OCI-LY7 (cell line): ENCODE measurements around the gene SRSF10. TPM values are rescaled to one million over a fixed set of nuclear protein-coding genes. Genes with fewer than 3 reads are reported as not detected.

Source experiments
- BruUV-seq: library from RNA; stranded (reverse); fragments of 400-500 nt; replicated peaks from 2 replicates; lab custom pipeline; 2021; lab: Mats Ljungman, UMichigan
- CTCF ChIA-PET: fragments of 300-600 bp; sonication (Branson Sonifier 250); formaldehyde crosslinking; loops from one replicate; lab custom pipeline; 2022; ENCODE audit warnings: antibody characterized with exemption; ENCODE audit not compliant: unreplicated experiment; lab: Charles Lee
- POLR2A ChIA-PET: fragments of 300-600 bp; sonication (Branson Sonifier 250); formaldehyde crosslinking; loops from one replicate; lab custom pipeline; 2022; ENCODE audit warnings: antibody characterized with exemption; lab: Charles Lee
- DNase-seq: peaks from one replicate; pipeline ENCODE4 v3.0.0-alpha.2; 2015; ENCODE audit warnings: low spot score
- H2AFZ ChIP-seq: fragments of 200-600 bp; sonication (generic), shearing (Covaris generic); 2 replicates; pipeline ENCODE4 v1.6.1; 2014; ENCODE audit warnings: mild to moderate bottlenecking, antibody characterized with exemption, low read length, moderate library complexity
- H3K27ac ChIP-seq: fragments of 200-600 bp; sonication (generic); 2 replicates; pipeline ENCODE4 v1.5.1; 2014; ENCODE audit warnings: mixed run types, low read depth, mild to moderate bottlenecking, moderate library complexity, low read length, inconsistent platforms; ENCODE audit not compliant: poor library complexity, severe bottlenecking
- H3K36me3 ChIP-seq: fragments of 200-600 bp; sonication (generic); 2 replicates; pipeline ENCODE4 v1.6.1; 2014; ENCODE audit warnings: mild to moderate bottlenecking, antibody characterized with exemption, low read length, moderate library complexity, mixed read lengths; ENCODE audit not compliant: insufficient read depth
- H3K4me1 ChIP-seq: fragments of 200-600 bp; sonication (generic); 2 replicates; pipeline ENCODE4 v1.5.1; 2014; ENCODE audit warnings: mild to moderate bottlenecking, low read length; ENCODE audit not compliant: insufficient read depth, poor library complexity, severe bottlenecking
- H3K4me2 ChIP-seq: fragments of 200-600 bp; sonication (generic); 2 replicates; pipeline ENCODE4 v1.6.1; 2014; ENCODE audit warnings: mild to moderate bottlenecking, low read length
- H3K4me3 ChIP-seq: fragments of 200-600 bp; sonication (generic); 2 replicates; pipeline ENCODE4 v1.5.1; 2014; ENCODE audit warnings: mild to moderate bottlenecking, low read depth, low read length; ENCODE audit not compliant: poor library complexity, severe bottlenecking
- H3K79me2 ChIP-seq: fragments of 200-600 bp; sonication (generic); 2 replicates; pipeline ENCODE4 v1.6.1; 2016; ENCODE audit warnings: low read depth, mild to moderate bottlenecking, low read length, moderate library complexity, mixed read lengths; ENCODE audit not compliant: insufficient read depth
- H3K9me2 ChIP-seq: fragments of 200-600 bp; sonication (generic); 2 replicates; pipeline ENCODE4 v1.6.1; 2016; ENCODE audit warnings: mild to moderate bottlenecking, low read length, mixed read lengths; ENCODE audit not compliant: insufficient read depth
- H3K9me3 ChIP-seq: fragments of 200-600 bp; sonication (generic); 2 replicates; pipeline ENCODE4 v1.6.1; 2014; ENCODE audit warnings: mild to moderate bottlenecking, mixed run types, low read length, mixed read lengths
- H4K20me1 ChIP-seq: fragments of 200-600 bp; sonication (generic); 2 replicates; pipeline ENCODE4 v1.6.1; 2014; ENCODE audit warnings: mild to moderate bottlenecking, antibody characterized with exemption, low read length, moderate library complexity, mixed read lengths; ENCODE audit not compliant: insufficient read depth
- EZH2phosphoT487 ChIP-seq: fragments of 200-600 bp; sonication (generic); IDR thresholded peaks from 2 replicates; pipeline ENCODE4 v1.6.1; 2018; ENCODE audit warnings: low read depth, borderline replicate concordance, mild to moderate bottlenecking, mixed run types, antibody characterized with exemption, low read length, moderate library complexity, mixed read lengths
- intact Hi-C: fragments of 100-400 bp; cut with micrococcal nuclease; formaldehyde crosslinking; loops from one replicate; pipeline ENCODE4 v1.10.0; 2022; ENCODE audit not compliant: unreplicated experiment
- total RNA-seq, 2 experiments: library from RNA; depleted of rRNA in 1 of 2; stranded (reverse); fragments of >200 nt in 1 of 2; shearing (Covaris generic) in 1 of 2; gene quantifications; 2 replicates each; pipeline ENCODE4 v1.2.3, GENCODE V29; 2014 to 2022
- TF ChIP-seq, protein P1 (sequence below): fragments of 200-600 bp; sonication (generic); conservative IDR thresholded peaks from 2 replicates; pipeline ENCODE4 v1.5.1; 2014; ENCODE audit warnings: mild to moderate bottlenecking, antibody characterized with exemption, low read length, moderate library complexity, mixed read lengths

The SRSF10 gene
- total RNA-seq, 2 experiments from 2014 or later = 229 to 335 TPM

DNA sequence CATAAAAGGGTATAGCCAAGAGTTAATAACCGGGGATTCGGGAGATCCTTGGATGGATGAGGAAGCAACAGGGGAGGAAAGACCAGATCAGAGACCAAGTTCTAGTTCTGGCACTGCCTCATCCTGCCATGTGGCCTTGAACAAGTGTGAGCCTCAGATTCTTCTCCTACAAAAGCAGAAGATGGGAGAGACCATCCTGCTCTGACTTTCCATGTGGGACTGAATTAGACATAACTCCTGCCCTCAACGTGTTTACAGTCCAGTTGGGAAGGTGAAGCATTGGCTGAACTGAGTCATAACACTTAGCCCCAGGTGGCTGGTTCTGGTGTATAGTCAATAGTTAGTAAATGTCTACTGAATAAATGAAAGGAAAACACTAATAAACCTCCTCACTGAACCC is 54.8 kb downstream of the SRSF10 start:
- H3K4me1 ChIP-seq = peaks cover 43% of the 10 kb centered on the region
- H3K9me2 ChIP-seq = no peaks in the 10 kb centered on the region
- no peaks in the 10 kb centered on the region for H4K20me1 ChIP-seq
- no TSS peak for BruUV-seq
- H3K36me3 ChIP-seq = no peaks in the 10 kb centered on the region
- intact Hi-C loops = no loop called here
- no peak overlapping the region for H3K4me3 ChIP-seq
- H3K4me2 ChIP-seq = no peak overlapping the region
- no peak overlapping the region for H2AFZ ChIP-seq
- no peaks in the 10 kb centered on the region for H3K9me3 ChIP-seq
- no peaks in the 10 kb centered on the region for H3K79me2 ChIP-seq
- no peak overlapping the region for H3K27ac ChIP-seq
- ChIA-PET CTCF (no interaction called here), POLR2A (no interaction called here)
- no peak for DNase-seq
- no peak for TF ChIP-seq EZH2phosphoT487

DNA sequence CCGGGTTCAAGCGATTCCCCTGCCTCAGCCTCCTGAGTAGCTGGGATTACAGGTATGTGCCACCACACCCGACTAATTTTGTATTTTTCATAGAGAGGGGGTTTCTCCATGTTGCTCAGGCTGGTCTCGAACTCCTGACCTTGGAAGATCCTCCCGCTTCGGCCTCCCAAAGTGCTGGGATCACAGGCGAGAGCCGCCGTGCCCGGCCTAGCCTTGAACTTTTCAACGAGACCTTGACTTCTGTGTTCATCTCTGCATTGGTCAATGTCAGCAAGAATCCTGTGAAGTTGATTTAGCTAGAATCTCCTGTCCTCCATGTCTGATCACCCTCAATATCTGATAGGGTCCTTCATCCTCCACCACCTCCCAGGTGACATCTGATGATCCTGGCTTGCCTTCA is 55.5 kb downstream of the SRSF10 start:
- intact Hi-C loops = no loop called here
- no peak for DNase-seq
- Histone ChIP-seq H3K27ac (no peak overlapping the region), H3K4me3 (no peak overlapping the region), H3K9me2 (no peaks in the 10 kb centered on the region), H3K4me1 (peaks cover 43% of the 10 kb centered on the region), H3K4me2 (no peak overlapping the region), H3K79me2 (no peaks in the 10 kb centered on the region), H2AFZ (no peak overlapping the region; the same call in 1 of the 2 replicates), H4K20me1 (no peaks in the 10 kb centered on the region), H3K9me3 (no peaks in the 10 kb centered on the region), H3K36me3 (no peaks in the 10 kb centered on the region)
- TF ChIP-seq, protein P1, sequence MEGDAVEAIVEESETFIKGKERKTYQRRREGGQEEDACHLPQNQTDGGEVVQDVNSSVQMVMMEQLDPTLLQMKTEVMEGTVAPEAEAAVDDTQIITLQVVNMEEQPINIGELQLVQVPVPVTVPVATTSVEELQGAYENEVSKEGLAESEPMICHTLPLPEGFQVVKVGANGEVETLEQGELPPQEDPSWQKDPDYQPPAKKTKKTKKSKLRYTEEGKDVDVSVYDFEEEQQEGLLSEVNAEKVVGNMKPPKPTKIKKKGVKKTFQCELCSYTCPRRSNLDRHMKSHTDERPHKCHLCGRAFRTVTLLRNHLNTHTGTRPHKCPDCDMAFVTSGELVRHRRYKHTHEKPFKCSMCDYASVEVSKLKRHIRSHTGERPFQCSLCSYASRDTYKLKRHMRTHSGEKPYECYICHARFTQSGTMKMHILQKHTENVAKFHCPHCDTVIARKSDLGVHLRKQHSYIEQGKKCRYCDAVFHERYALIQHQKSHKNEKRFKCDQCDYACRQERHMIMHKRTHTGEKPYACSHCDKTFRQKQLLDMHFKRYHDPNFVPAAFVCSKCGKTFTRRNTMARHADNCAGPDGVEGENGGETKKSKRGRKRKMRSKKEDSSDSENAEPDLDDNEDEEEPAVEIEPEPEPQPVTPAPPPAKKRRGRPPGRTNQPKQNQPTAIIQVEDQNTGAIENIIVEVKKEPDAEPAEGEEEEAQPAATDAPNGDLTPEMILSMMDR = no peak
- TF ChIP-seq EZH2phosphoT487 = no peak
- BruUV-seq = no TSS peak
- POLR2A ChIA-PET = interaction anchor here (0.6 kb wide), 2 partner anchors 18 to 86 kb away, joined by 3 read pairs; no protein-coding TSS in a partner anchor
- CTCF ChIA-PET = no interaction called here

DNA sequence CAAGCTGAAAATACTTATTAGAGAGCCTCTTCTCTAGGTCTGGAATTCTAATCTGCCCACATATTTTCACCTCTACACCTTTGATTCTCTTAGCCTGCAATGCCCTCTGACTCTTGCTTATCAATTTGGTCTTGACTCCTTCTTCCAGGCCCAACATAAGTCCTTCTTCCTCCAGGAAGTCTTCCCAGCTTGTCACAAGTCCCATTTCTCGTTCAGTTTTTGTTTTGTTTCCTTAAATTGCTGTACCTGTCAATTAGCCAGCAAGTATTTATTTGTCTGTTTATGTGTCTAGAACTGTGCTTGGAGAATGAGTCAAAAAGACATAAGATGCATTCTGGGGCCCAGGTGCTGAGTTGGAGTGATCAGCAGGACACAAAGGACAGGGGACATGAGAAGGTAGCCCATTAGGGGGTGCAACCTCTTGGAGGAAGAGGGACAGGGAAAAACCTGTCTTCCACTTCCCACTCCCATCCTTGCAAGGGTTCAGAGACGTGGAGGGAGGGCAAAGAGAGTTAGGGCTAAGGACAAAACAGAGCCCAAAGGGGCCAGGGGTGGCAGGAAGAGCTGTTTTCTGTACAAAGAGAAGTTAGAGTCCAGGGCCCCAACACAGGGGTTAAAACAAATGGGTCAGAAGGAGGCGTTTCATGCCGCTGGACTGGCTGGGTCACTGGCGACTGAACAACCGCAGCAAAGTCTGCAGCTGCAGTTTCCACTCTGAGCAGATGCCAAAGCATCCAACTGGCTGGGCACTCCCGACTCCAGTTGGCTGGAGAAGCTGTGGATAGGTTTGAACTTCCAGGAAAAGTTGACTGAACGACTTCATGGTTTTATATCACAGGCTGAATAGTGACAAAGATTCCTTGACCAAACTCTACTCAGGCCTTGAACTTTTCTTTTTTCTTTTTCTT is 56.3 kb downstream of the SRSF10 start:
- no peak for DNase-seq
- Histone ChIP-seq H3K9me3 (no peaks in the 10 kb centered on the region), H3K9me2 (no peaks in the 10 kb centered on the region), H3K79me2 (no peaks in the 10 kb centered on the region), H3K4me2 (no peak overlapping the region), H3K27ac (no peak overlapping the region), H3K4me3 (no peak overlapping the region), H3K4me1 (peaks cover 39% of the 10 kb centered on the region), H3K36me3 (no peaks in the 10 kb centered on the region), H4K20me1 (no peaks in the 10 kb centered on the region), H2AFZ (peak overlapping the region; percentile 18; the same call in 1 of the 2 replicates)
- BruUV-seq = no TSS peak
- ChIA-PET POLR2A (interaction anchor here (0.5 to 1.0 kb wide), 4 partner anchors 19 to 124 kb away, joined by 3 read pairs; partner anchors contain the start of gene GALE), CTCF (no interaction called here)
- intact Hi-C loops = no loop called here
- TF ChIP-seq EZH2phosphoT487 = no peak
- TF ChIP-seq, protein P1 = no peak
